ENCODE measurements around the gene GALNT12. TPM values are rescaled to one million over a fixed set of nuclear protein-coding genes. Genes with fewer than 3 reads are reported as not detected.

Gene GALNT12
- total RNA-seq, 1 donor from 2014 or later, result 4.6 TPM

GRCh38 chr9:98862936-98863335 is 55.5 kb downstream of the GALNT12 start:
- Mint-ChIP-seq H3K4me3 (no peak overlapping the region), H3K4me1 (no peaks in the 10 kb centered on the region), H3K36me3 (ENCODE audit: low read depth) (no peaks in the 10 kb centered on the region), H3K27me3 (ENCODE audit: low read depth) (no peaks in the 10 kb centered on the region), H3K27ac (ENCODE audit: unreplicated experiment) (no peak overlapping the region), H3K9me3 (no peaks in the 10 kb centered on the region)
- DNase-seq (ENCODE audit: low read depth, low spot score), result no peak
- no peak for TF ChIP-seq CTCF (conservative IDR thresholded peaks at IDR 0.05)

GRCh38 chr9:98864281-98865174 is 57.1 kb downstream of the GALNT12 start:
- TF ChIP-seq CTCF (conservative IDR thresholded peaks at IDR 0.05), result no peak
- no peak for DNase-seq (ENCODE audit: low read depth, low spot score)
- no peak overlapping the region for H3K4me3 Mint-ChIP-seq
- no peaks in the 10 kb centered on the region for H3K27me3 Mint-ChIP-seq (ENCODE audit: low read depth)
- no peaks in the 10 kb centered on the region for H3K4me1 Mint-ChIP-seq
- H3K27ac Mint-ChIP-seq (ENCODE audit: unreplicated experiment), result no peak overlapping the region
- no peaks in the 10 kb centered on the region for H3K9me3 Mint-ChIP-seq
- H3K36me3 Mint-ChIP-seq (ENCODE audit: low read depth), result no peaks in the 10 kb centered on the region

- no peak overlapping the region for H3K4me3 Mint-ChIP-seq
- H3K36me3 Mint-ChIP-seq (ENCODE audit: low read depth), result no peaks in the 10 kb centered on the region
- no peak overlapping the region for H3K27ac Mint-ChIP-seq (ENCODE audit: unreplicated experiment)
- no peak for DNase-seq (ENCODE audit: low read depth, low spot score)
- no peak for TF ChIP-seq CTCF (conservative IDR thresholded peaks at IDR 0.05)
- H3K4me1 Mint-ChIP-seq, result no peaks in the 10 kb centered on the region
- H3K27me3 Mint-ChIP-seq (ENCODE audit: low read depth), result no peaks in the 10 kb centered on the region
- H3K9me3 Mint-ChIP-seq, result no peaks in the 10 kb centered on the region
Measured at GRCh38 chr9:98865284-98865875, 57.9 kb downstream of the GALNT12 start.

GRCh38 chr9:98866435-98867102 is 59.1 kb downstream of the GALNT12 start:
- Mint-ChIP-seq H3K27ac (ENCODE audit: unreplicated experiment) (no peak overlapping the region), H3K4me3 (no peak overlapping the region)

GRCh38 chr9:98867103-98867428 is 59.6 kb downstream of the GALNT12 start:
- Mint-ChIP-seq H3K36me3 (ENCODE audit: low read depth) (no peaks in the 10 kb centered on the region), H3K27me3 (ENCODE audit: low read depth) (no peaks in the 10 kb centered on the region), H3K4me1 (no peaks in the 10 kb centered on the region), H3K9me3 (peaks cover 3% of the 10 kb centered on the region), H3K27ac (ENCODE audit: unreplicated experiment) (no peak overlapping the region), H3K4me3 (no peak overlapping the region)
- DNase-seq (ENCODE audit: low read depth, low spot score), result no peak
- no peak for TF ChIP-seq CTCF (conservative IDR thresholded peaks at IDR 0.05)

More at GRCh38 chr9:98866435-98867102, 59.1 kb downstream of the GALNT12 start:
- H3K9me3 Mint-ChIP-seq, result no peaks in the 10 kb centered on the region
- no peak for TF ChIP-seq CTCF (conservative IDR thresholded peaks at IDR 0.05)
- no peaks in the 10 kb centered on the region for H3K36me3 Mint-ChIP-seq (ENCODE audit: low read depth)
- no peak for DNase-seq (ENCODE audit: low read depth, low spot score)
- H3K27me3 Mint-ChIP-seq (ENCODE audit: low read depth), result no peaks in the 10 kb centered on the region
- H3K4me1 Mint-ChIP-seq, result no peaks in the 10 kb centered on the region

All from neural crest cell (in vitro differentiated cells).